HG03196 (cell line): ENCODE measurements around the gene TRMU.
"Not testable (repeated sequence)": the region's sequence is repeated elsewhere in the genome, so short reads cannot be mapped to it uniquely, and the experiment has no call there.

Experiments used
- ATAC-seq: cut with Tn5 transposase; IDR thresholded peaks from one replicate; pipeline ENCODE4 v1.9.1; 2021; ENCODE audit not compliant: unreplicated experiment

Gene TRMU

GRCh38 chr22:46299101-46299500, 36.4 kb upstream of the TRMU start:
- no peak for ATAC-seq

- no peak for ATAC-seq
Observed at GRCh38 chr22:46300491-46300890, 35.0 kb upstream of the TRMU start.

GRCh38 chr22:46303347-46303965, 32.1 kb upstream of the TRMU start:
- ATAC-seq: no peak

GRCh38 chr22:46308283-46308988, 27.1 kb upstream of the TRMU start:
- ATAC-seq: no peak

GRCh38 chr22:46309526-46310085, 25.9 kb upstream of the TRMU start:
- ATAC-seq: no peak

GRCh38 chr22:46312056-46312455, 23.5 kb upstream of the TRMU start:
- no peak for ATAC-seq

GRCh38 chr22:46312848-46313247, 22.7 kb upstream of the TRMU start:
- ATAC-seq: not testable (repeated sequence)

GRCh38 chr22:46315976-46316375, 19.5 kb upstream of the TRMU start:
- ATAC-seq: no peak

GRCh38 chr22:46317646-46318045, 17.9 kb upstream of the TRMU start:
- no peak for ATAC-seq

- ATAC-seq: no peak
Observed at GRCh38 chr22:46318576-46318975, 16.9 kb upstream of the TRMU start.

- ATAC-seq: no peak
Observed at GRCh38 chr22:46319319-46319718, 16.2 kb upstream of the TRMU start.

GRCh38 chr22:46320166-46320710, 15.3 kb upstream of the TRMU start:
- no peak for ATAC-seq

GRCh38 chr22:46320716-46321386, 14.7 kb upstream of the TRMU start:
- no peak for ATAC-seq

GRCh38 chr22:46322711-46323110, 12.8 kb upstream of the TRMU start:
- no peak for ATAC-seq

- ATAC-seq: no peak
Observed at GRCh38 chr22:46323162-46323561, 12.4 kb upstream of the TRMU start.

GRCh38 chr22:46326066-46326680, 9.3 kb upstream of the TRMU start:
- no peak for ATAC-seq

- no peak for ATAC-seq
Observed at GRCh38 chr22:46327691-46328465, 7.6 kb upstream of the TRMU start.

GRCh38 chr22:46328797-46329196, 6.7 kb upstream of the TRMU start:
- ATAC-seq: no peak

GRCh38 chr22:46329616-46330015, 5.9 kb upstream of the TRMU start:
- no peak for ATAC-seq

GRCh38 chr22:46330426-46330825, 5.1 kb upstream of the TRMU start:
- ATAC-seq: no peak
